ENCODE results near the gene POLR2F. TPM values are rescaled to one million over a fixed set of nuclear protein-coding genes. Genes with fewer than 3 reads are reported as not detected.
A peak's percentile ranks its signal among the peaks of the same experiment; 100 is the strongest.

The POLR2F gene
- total RNA-seq, 4 donors from 2014 or later, result 31.5 to 63.8 (median 43.3) TPM

DNA sequence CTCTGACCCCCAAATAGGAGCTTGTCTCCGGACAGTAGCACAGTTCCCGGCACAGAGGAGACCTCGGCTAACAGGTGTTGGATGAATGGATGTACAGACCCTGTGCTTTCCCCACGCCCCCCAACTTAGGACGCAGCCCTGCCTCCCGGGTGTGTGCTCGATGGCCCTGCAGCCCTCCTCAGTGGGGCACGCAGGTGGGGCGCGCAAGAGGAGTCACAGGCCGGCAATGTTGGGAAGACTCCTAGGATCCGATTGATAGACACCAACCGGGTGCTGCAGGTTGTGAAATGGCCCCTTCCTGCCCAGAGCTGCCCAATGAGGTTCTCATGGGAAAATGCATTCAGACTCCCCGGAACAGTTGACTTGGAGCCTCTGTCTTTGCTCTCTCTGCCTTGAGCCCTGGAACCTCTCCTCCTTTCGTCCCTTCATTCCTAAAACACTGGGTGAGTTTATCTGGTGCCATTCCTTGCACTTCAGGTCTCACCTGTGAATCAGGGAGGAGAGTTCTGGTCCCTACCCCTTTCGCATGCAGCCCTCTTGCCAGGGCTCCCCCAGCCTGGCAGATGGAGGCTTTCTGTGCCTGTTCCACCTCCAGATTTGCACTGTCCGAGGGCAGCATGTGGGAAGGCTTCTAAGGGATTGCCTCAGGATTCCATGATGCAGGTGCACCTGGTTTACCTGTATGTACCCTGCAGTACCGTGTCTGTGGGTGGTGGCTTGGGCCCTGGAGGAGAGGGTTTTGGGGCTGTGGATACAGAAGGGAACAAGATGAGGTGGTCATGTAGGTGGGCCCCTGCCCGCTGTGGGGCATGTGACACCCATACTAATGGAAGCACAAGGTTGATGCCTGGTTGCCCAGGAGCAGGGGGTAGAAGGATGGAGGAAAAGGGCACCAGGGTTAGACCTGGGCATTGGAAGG lies 46.2 kb upstream of the POLR2F start:
- no peaks in the 10 kb centered on the region for H3K9me3 ChIP-seq
- peaks cover 0 to 17% of the 10 kb centered on the region in 2 donors for H3K4me1 ChIP-seq
- H3K4me3 ChIP-seq, result peak overlapping the region; percentile 50 to 76
- no peaks in the 10 kb centered on the region for H3K27me3 ChIP-seq
- no peaks in the 10 kb centered on the region for H3K36me3 ChIP-seq
- H3K27ac ChIP-seq, result peak overlapping the region; percentile 94 to 96
- intact Hi-C loops (cut with DNase I; ENCODE audit: low total_unique reads), result no loop called here
- TF ChIP-seq POLR2A (IDR thresholded peaks at IDR 0.05), result no peak
- TF ChIP-seq, protein P1, sequence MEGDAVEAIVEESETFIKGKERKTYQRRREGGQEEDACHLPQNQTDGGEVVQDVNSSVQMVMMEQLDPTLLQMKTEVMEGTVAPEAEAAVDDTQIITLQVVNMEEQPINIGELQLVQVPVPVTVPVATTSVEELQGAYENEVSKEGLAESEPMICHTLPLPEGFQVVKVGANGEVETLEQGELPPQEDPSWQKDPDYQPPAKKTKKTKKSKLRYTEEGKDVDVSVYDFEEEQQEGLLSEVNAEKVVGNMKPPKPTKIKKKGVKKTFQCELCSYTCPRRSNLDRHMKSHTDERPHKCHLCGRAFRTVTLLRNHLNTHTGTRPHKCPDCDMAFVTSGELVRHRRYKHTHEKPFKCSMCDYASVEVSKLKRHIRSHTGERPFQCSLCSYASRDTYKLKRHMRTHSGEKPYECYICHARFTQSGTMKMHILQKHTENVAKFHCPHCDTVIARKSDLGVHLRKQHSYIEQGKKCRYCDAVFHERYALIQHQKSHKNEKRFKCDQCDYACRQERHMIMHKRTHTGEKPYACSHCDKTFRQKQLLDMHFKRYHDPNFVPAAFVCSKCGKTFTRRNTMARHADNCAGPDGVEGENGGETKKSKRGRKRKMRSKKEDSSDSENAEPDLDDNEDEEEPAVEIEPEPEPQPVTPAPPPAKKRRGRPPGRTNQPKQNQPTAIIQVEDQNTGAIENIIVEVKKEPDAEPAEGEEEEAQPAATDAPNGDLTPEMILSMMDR (IDR thresholded peaks at IDR 0.05), result no peak
- no peak for DNase-seq

DNA sequence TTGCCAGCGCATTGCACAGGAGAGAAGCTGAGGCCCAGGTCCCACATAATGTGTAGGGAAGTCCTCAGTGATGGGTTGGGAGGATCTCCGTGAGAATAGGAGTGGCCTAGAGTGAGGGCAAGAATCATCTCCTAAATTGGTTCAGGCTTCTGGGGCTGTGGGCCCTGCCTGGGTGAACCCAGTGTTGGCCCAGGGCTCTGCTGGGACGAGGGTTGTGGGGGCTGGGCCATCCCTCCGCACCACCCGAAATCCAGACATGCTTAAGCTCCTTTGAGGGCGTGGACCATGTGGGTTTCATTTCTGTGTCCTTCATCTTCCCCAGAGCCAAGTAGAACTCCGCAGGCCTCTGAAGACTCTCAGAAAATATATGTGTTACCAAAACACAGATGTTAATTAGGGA lies 43.7 kb upstream of the POLR2F start:
- no peak for DNase-seq
- no peaks in the 10 kb centered on the region for H3K9me3 ChIP-seq
- TF ChIP-seq POLR2A (IDR thresholded peaks at IDR 0.05), result no peak
- TF ChIP-seq, protein P1 (IDR thresholded peaks at IDR 0.05), result no peak
- H3K4me3 ChIP-seq, result no peak overlapping the region
- intact Hi-C loops (cut with DNase I; ENCODE audit: low total_unique reads), result no loop called here
- H3K36me3 ChIP-seq, result no peaks in the 10 kb centered on the region
- peak overlapping the region; percentile 94 to 96 for H3K27ac ChIP-seq
- H3K27me3 ChIP-seq, result no peaks in the 10 kb centered on the region
- H3K4me1 ChIP-seq, result peaks cover 0 to 17% of the 10 kb centered on the region in 2 donors

DNA sequence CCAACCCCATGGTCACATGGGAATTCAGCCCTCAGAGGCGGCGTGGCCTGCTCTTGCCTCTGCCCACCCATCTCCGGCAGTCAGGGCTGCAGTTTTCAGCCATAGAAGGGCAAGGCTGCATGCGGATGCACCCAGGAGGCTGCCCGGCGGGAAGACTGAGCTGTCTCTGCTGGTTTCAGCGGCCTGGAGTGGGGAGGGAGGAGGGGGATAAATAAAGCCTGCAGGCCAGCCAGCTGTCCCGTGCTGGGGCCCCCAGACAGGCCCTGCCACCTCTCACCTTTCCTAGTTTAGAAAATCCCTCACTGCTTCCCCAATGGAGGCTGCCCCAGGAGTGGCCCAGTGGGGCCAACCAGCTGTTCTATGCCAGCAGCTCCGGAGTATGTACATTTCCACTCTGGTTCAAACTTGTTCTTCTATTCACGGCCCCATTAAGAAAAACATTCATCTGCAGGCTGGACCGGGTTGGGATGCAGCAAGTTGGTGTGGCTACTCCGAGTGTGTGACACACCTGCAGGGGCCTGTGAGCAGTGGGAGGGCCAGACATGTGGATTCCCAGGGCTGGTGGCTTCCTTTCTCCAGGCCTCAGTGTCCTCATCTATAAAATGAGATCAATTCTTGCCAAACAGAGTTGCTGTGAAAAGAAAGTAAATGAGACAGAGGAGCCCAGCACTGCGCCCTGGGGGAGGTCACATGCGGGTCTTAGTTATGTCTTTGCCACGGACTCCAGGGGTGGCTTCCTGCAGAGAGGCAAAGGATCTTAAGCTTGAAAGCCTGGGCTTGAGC lies 42.4 kb upstream of the POLR2F start:
- H3K36me3 ChIP-seq, result no peaks in the 10 kb centered on the region
- H3K4me3 ChIP-seq, result no peak overlapping the region
- H3K9me3 ChIP-seq, result no peaks in the 10 kb centered on the region
- no peaks in the 10 kb centered on the region for H3K27me3 ChIP-seq
- peak; percentile 35 to 50 for DNase-seq
- peaks cover 0 to 17% of the 10 kb centered on the region in 2 donors for H3K4me1 ChIP-seq
- TF ChIP-seq, protein P1 (IDR thresholded peaks at IDR 0.05), result no peak
- peak in 1 of 2 donors; percentile 18 for TF ChIP-seq POLR2A (IDR thresholded peaks at IDR 0.05)
- intact Hi-C loops (cut with DNase I; ENCODE audit: low total_unique reads), result no loop called here
- H3K27ac ChIP-seq, result peak overlapping the region; percentile 94 to 96

DNA sequence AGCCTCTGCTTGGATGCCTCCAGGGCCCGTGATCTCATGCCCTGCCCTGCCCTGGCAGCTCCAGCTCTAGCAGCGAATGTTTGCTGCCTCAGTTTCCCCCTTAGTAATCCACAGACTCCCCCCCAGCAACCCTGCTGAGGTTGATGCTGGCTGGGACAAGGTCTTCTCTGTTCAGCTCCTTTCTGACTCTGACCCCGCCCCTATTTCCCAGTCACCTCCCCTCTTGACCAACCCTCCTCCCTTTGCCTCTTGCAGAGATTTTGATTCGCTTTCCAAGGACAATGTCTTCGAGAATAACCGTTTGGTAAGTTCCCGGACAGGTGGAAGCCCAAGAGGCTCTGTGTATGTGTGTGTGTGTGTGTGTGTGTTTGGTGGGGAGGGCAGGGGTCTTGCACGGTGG lies 41.8 kb upstream of the POLR2F start:
- no peaks in the 10 kb centered on the region for H3K27me3 ChIP-seq
- H3K4me1 ChIP-seq, result peaks cover 0 to 17% of the 10 kb centered on the region in 2 donors
- no peaks in the 10 kb centered on the region for H3K9me3 ChIP-seq
- no peaks in the 10 kb centered on the region for H3K36me3 ChIP-seq
- no peak overlapping the region for H3K4me3 ChIP-seq
- peak overlapping the region; percentile 94 to 96 for H3K27ac ChIP-seq
- intact Hi-C loops (cut with DNase I; ENCODE audit: low total_unique reads), result no loop called here
- TF ChIP-seq POLR2A (IDR thresholded peaks at IDR 0.05), result no peak
- TF ChIP-seq, protein P1 (IDR thresholded peaks at IDR 0.05), result no peak
- no peak for DNase-seq
